HG03045 (cell line): ENCODE measurements around the gene EGFR.

Experiments
- ATAC-seq: cut with Tn5 transposase; IDR thresholded peaks from one replicate; pipeline ENCODE4 v1.9.1; 2021; ENCODE audit warnings: mild to moderate bottlenecking, moderate library complexity; ENCODE audit not compliant: unreplicated experiment

EGFR gene

GRCh38 chr7:55006499-55006898 is 12.3 kb upstream of the EGFR start:
- no peak for ATAC-seq

GRCh38 chr7:55013851-55014250 is 5.0 kb upstream of the EGFR start:
- ATAC-seq: no peak

- ATAC-seq: no peak
Measured at GRCh38 chr7:55016061-55016745, 2.6 kb upstream of the EGFR start.

- no peak for ATAC-seq
Measured at GRCh38 chr7:55016746-55017090, 2.1 kb upstream of the EGFR start.

- ATAC-seq: no peak
Measured at GRCh38 chr7:55017841-55018240, 976 bp upstream of the EGFR start.

GRCh38 chr7:55019191-55019690 is 424 bp downstream of the EGFR start:
- no peak for ATAC-seq

GRCh38 chr7:55019691-55020465 is 1.1 kb downstream of the EGFR start:
- ATAC-seq: no peak

- ATAC-seq: no peak
Measured at GRCh38 chr7:55020466-55020871, 1.7 kb downstream of the EGFR start.

GRCh38 chr7:55021053-55021452 is 2.2 kb downstream of the EGFR start:
- no peak for ATAC-seq

- no peak for ATAC-seq
Measured at GRCh38 chr7:55022002-55022985, 3.5 kb downstream of the EGFR start.

GRCh38 chr7:55023841-55024505 is 5.2 kb downstream of the EGFR start:
- no peak for ATAC-seq

- ATAC-seq: no peak
Measured at GRCh38 chr7:55024776-55025175, 6.0 kb downstream of the EGFR start.

- ATAC-seq: no peak
Measured at GRCh38 chr7:55026086-55026790, 7.4 kb downstream of the EGFR start.

- no peak for ATAC-seq
Measured at GRCh38 chr7:55026867-55027490, 8.2 kb downstream of the EGFR start.

GRCh38 chr7:55028011-55028410 is 9.2 kb downstream of the EGFR start:
- ATAC-seq: no peak

GRCh38 chr7:55030314-55030713 is 11.5 kb downstream of the EGFR start:
- no peak for ATAC-seq

GRCh38 chr7:55031075-55031474 is 12.3 kb downstream of the EGFR start:
- no peak for ATAC-seq

GRCh38 chr7:55032069-55032699 is 13.4 kb downstream of the EGFR start:
- no peak for ATAC-seq

GRCh38 chr7:55033236-55033846 is 14.5 kb downstream of the EGFR start:
- ATAC-seq: no peak
